GM23248 (cell line): ENCODE measurements around the gene REV3L. TPM values are rescaled to one million over a fixed set of nuclear protein-coding genes. Genes with fewer than 3 reads are reported as not detected.
A peak's percentile ranks its signal among the peaks of the same experiment; 100 is the strongest.

Source experiments
- DNase-seq: peaks from one replicate; pipeline ENCODE4 v3.0.0-alpha.2; 2015
- H2AFZ ChIP-seq: fragments of 200-600 bp; sonication (generic); 2 replicates; pipeline ENCODE4 v1.6.1; 2016; ENCODE audit warnings: antibody characterized with exemption
- H3F3A ChIP-seq: fragments of 200-600 bp; sonication (generic); 2 replicates; pipeline ENCODE4 v1.6.1; 2016; ENCODE audit warnings: mild to moderate bottlenecking, antibody characterized with exemption, mixed run types; ENCODE audit not compliant: insufficient read depth
- H3K27ac ChIP-seq: fragments of 200-600 bp; sonication (generic); 2 replicates; pipeline ENCODE4 v1.5.1; 2016; ENCODE audit warnings: mild to moderate bottlenecking
- H3K27me3 ChIP-seq: fragments of 200-600 bp; sonication (generic); replicated peaks from 2 replicates; pipeline ENCODE4 v1.6.1; 2016; ENCODE audit warnings: mild to moderate bottlenecking; ENCODE audit not compliant: insufficient read depth
- H3K36me3 ChIP-seq: fragments of 200-600 bp; sonication (generic); 2 replicates; pipeline ENCODE4 v1.6.1; 2016; ENCODE audit warnings: low read depth, mild to moderate bottlenecking
- H3K4me1 ChIP-seq: fragments of 200-600 bp; sonication (generic); 2 replicates; pipeline ENCODE4 v1.6.1; 2016; ENCODE audit warnings: mild to moderate bottlenecking; ENCODE audit not compliant: insufficient read depth
- H3K4me2 ChIP-seq: fragments of 200-600 bp; sonication (generic); one replicate; pipeline ENCODE4 v1.6.1; 2016; ENCODE audit warnings: mild to moderate bottlenecking; ENCODE audit not compliant: unreplicated experiment
- H3K4me3 ChIP-seq: fragments of 200-600 bp; sonication (generic); 2 replicates; pipeline ENCODE4 v1.5.1; 2016; ENCODE audit warnings: mild to moderate bottlenecking
- H3K79me2 ChIP-seq: fragments of 200-600 bp; sonication (generic); 2 replicates; pipeline ENCODE4 v1.6.1; 2016; ENCODE audit warnings: mild to moderate bottlenecking; ENCODE audit not compliant: insufficient read depth
- H3K9ac ChIP-seq: fragments of 200-600 bp; sonication (generic); 2 replicates; pipeline ENCODE4 v1.6.1; 2016; ENCODE audit warnings: mild to moderate bottlenecking
- H3K9me2 ChIP-seq: fragments of 200-600 bp; sonication (generic); 2 replicates; pipeline ENCODE4 v1.6.1; 2016; ENCODE audit warnings: mixed run types, mild to moderate bottlenecking, moderate library complexity; ENCODE audit not compliant: insufficient read depth
- H3K9me3 ChIP-seq: fragments of 200-600 bp; sonication (generic); one replicate; pipeline ENCODE4 v1.6.1; 2017; ENCODE audit warnings: low read depth
- H4K20me1 ChIP-seq: fragments of 200-600 bp; sonication (generic); 2 replicates; pipeline ENCODE4 v1.6.0; 2016; ENCODE audit not compliant: insufficient read depth
- EZH2 ChIP-seq: fragments of 200-600 bp; sonication (generic); IDR thresholded peaks from 2 replicates; pipeline ENCODE4 v1.6.1; 2018; ENCODE audit warnings: antibody characterized with exemption, mild to moderate bottlenecking; ENCODE audit not compliant: insufficient read depth, poor library complexity, severe bottlenecking
- EZH2phosphoT487 ChIP-seq: fragments of 200-600 bp; sonication (generic); IDR thresholded peaks from 2 replicates; pipeline ENCODE4 v1.6.1; 2018; ENCODE audit warnings: antibody characterized with exemption, moderate library complexity, mild to moderate bottlenecking, low read depth; ENCODE audit not compliant: insufficient read depth
- WGBS, 2 experiments: methylation state at CpG; one replicate each; pipeline ENCODE4 v1.1.6; 2015 to 2017; ENCODE audit warnings: low lambda C conversion rate in 2 of 2, low coverage in 1 of 2; ENCODE audit errors: missing lambda C conversion rate in 2 of 2; 5-methylcytosine and 5-hydroxymethylcytosine counted together
- in situ Hi-C: fragments of 300-500 bp; cut with MboI; formaldehyde crosslinking; loops from 2 replicates; pipeline ENCODE4 v1.15.0; 2020
- polyA plus RNA-seq: library from polyadenylated mRNA; unstranded; fragments of >200 nt; fragmentation: Nextera tagmentation; extraction: Ambion mirVana; gene quantifications from 2 replicates; pipeline ENCODE4 v1.2.1, GENCODE V29; 2016
- total RNA-seq: library from RNA; depleted of rRNA; stranded (reverse); fragments of >200 nt; shearing (Covaris generic); gene quantifications from 2 replicates; pipeline ENCODE4 v1.2.3, GENCODE V29; 2014

Gene REV3L
- total and polyA plus RNA-seq, 2 experiments from 2014 or later: 25.0 to 25.1 TPM

GRCh38 chr6:111530218-111530617 lies 47.2 kb upstream of the REV3L start:
- WGBS, 2 experiments: 62 to 65% methylated on average over 2 of the region's 2 CpGs
- TF ChIP-seq EZH2phosphoT487 (no peak), EZH2 (no peak)
- Histone ChIP-seq H3K9me2 (no peaks in the 10 kb centered on the region), H3K36me3 (no peaks in the 10 kb centered on the region), H3K27ac (no peak overlapping the region), H3K4me1 (no peaks in the 10 kb centered on the region), H4K20me1 (no peaks in the 10 kb centered on the region), H3K4me2 (no peak overlapping the region), H3K9me3 (no peaks in the 10 kb centered on the region), H3K79me2 (0 out of 2 replicates have a peak, but pooled peaks cover 4% of the 10 kb centered on the region), H3F3A (no peaks in the 10 kb centered on the region), H2AFZ (no peak overlapping the region), H3K9ac (no peak overlapping the region), H3K4me3 (no peak overlapping the region), H3K27me3 (no peaks in the 10 kb centered on the region)
- in situ Hi-C loops: no loop called here
- DNase-seq: no peak

- H3F3A ChIP-seq: no peaks in the 10 kb centered on the region
- H3K4me3 ChIP-seq: no peak overlapping the region
- no peaks in the 10 kb centered on the region for H3K36me3 ChIP-seq
- H4K20me1 ChIP-seq: no peaks in the 10 kb centered on the region
- no peak overlapping the region for H3K9ac ChIP-seq
- no peaks in the 10 kb centered on the region for H3K27me3 ChIP-seq
- no peak overlapping the region for H2AFZ ChIP-seq
- no peaks in the 10 kb centered on the region for H3K9me3 ChIP-seq
- H3K27ac ChIP-seq: no peak overlapping the region
- H3K79me2 ChIP-seq: 0 out of 2 replicates have a peak, but pooled peaks cover 4% of the 10 kb centered on the region
- no peak for TF ChIP-seq EZH2phosphoT487
- TF ChIP-seq EZH2: no peak
- no peak overlapping the region for H3K4me2 ChIP-seq
- no peaks in the 10 kb centered on the region for H3K4me1 ChIP-seq
- no peaks in the 10 kb centered on the region for H3K9me2 ChIP-seq
- no peak for DNase-seq
- in situ Hi-C loops: no loop called here
These were observed 44.3 kb upstream of the REV3L start for GRCh38 chr6:111527367-111527766.

- 0 out of 2 replicates have a peak, but pooled peaks cover 4% of the 10 kb centered on the region for H3K79me2 ChIP-seq
- no peaks in the 10 kb centered on the region for H3K4me1 ChIP-seq
- no peak overlapping the region for H3K4me2 ChIP-seq
- in situ Hi-C loops: no loop called here
- H3K27me3 ChIP-seq: no peaks in the 10 kb centered on the region
- no peaks in the 10 kb centered on the region for H3K9me2 ChIP-seq
- H3K9ac ChIP-seq: no peak overlapping the region
- TF ChIP-seq EZH2 (no peak), EZH2phosphoT487 (no peak)
- no peak for DNase-seq
- peak overlapping the region; percentile 0; the same call in 1 of the 2 replicates for H2AFZ ChIP-seq
- no peak overlapping the region for H3K4me3 ChIP-seq
- H3K27ac ChIP-seq: no peak overlapping the region
- H3K36me3 ChIP-seq: no peaks in the 10 kb centered on the region
- H3F3A ChIP-seq: no peaks in the 10 kb centered on the region
- no peaks in the 10 kb centered on the region for H4K20me1 ChIP-seq
- no peaks in the 10 kb centered on the region for H3K9me3 ChIP-seq
These were observed 41.7 kb upstream of the REV3L start for GRCh38 chr6:111524735-111525134.

GRCh38 chr6:111524252-111524651 lies 41.2 kb upstream of the REV3L start:
- Histone ChIP-seq H4K20me1 (no peaks in the 10 kb centered on the region), H3K9ac (no peak overlapping the region), H2AFZ (no peak overlapping the region), H3K4me1 (no peaks in the 10 kb centered on the region), H3K36me3 (no peaks in the 10 kb centered on the region), H3K27me3 (no peaks in the 10 kb centered on the region), H3K4me3 (no peak overlapping the region), H3K79me2 (0 out of 2 replicates have a peak, but pooled peaks cover 4% of the 10 kb centered on the region), H3K9me3 (no peaks in the 10 kb centered on the region), H3K4me2 (no peak overlapping the region), H3K9me2 (no peaks in the 10 kb centered on the region), H3K27ac (no peak overlapping the region), H3F3A (no peaks in the 10 kb centered on the region)
- WGBS, 2 experiments: 62 to 69% methylated on average over 4 of the region's 4 CpGs
- in situ Hi-C loops: no loop called here
- TF ChIP-seq EZH2: no peak
- no peak for TF ChIP-seq EZH2phosphoT487
- DNase-seq: no peak

- H3K4me3 ChIP-seq: no peak overlapping the region
- in situ Hi-C loops: no loop called here
- DNase-seq: no peak
- no peaks in the 10 kb centered on the region for H3K4me1 ChIP-seq
- TF ChIP-seq EZH2 (no peak), EZH2phosphoT487 (no peak)
- H3K36me3 ChIP-seq: no peaks in the 10 kb centered on the region
- H2AFZ ChIP-seq: no peak overlapping the region
- no peak overlapping the region for H3K4me2 ChIP-seq
- H3K9me2 ChIP-seq: no peaks in the 10 kb centered on the region
- WGBS, 2 experiments: 56 to 66% methylated on average over 2 of the region's 2 CpGs
- no peaks in the 10 kb centered on the region for H3F3A ChIP-seq
- H3K9me3 ChIP-seq: no peaks in the 10 kb centered on the region
- H3K27me3 ChIP-seq: no peaks in the 10 kb centered on the region
- H4K20me1 ChIP-seq: no peaks in the 10 kb centered on the region
- 0 out of 2 replicates have a peak, but pooled peaks cover 4% of the 10 kb centered on the region for H3K79me2 ChIP-seq
- H3K9ac ChIP-seq: no peak overlapping the region
- no peak overlapping the region for H3K27ac ChIP-seq
These were observed 40.6 kb upstream of the REV3L start for GRCh38 chr6:111523484-111524167.
